Measurements from ENCODE around the gene GSN.

Gene GSN

DNA sequence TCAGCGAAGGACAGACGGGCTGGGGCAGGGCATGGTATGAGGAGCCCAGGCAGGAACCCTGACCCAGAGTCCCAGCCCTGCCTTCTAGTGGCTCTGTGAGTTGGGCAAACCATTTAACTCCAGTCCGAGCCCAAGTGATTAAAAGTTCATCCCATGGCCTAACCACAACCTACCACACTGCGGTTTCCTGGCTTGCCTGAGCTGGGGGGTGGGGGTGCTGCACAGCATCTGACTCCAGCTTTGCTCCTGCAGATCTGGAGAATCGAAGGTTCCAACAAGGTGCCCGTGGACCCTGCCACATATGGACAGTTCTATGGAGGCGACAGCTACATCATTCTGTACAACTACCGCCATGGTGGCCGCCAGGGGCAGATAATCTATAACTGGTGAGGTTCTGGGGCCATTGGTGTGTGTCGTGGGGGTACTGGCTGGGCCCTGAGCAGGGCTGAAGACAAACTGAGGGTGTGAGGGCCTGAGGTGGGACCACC lies 53.1 kb downstream of the GSN start:
- Histone ChIP-seq H3K36me3 (ENCODE audit: control insufficient read depth, insufficient read depth, low read length) (peaks cover 26% of the 10 kb centered on the region; the same call in 1 of the 2 replicates), H3K27ac (ENCODE audit: low read depth, low read length) (no peak overlapping the region), H3K4me1 (ENCODE audit: control insufficient read depth, insufficient read depth, low read length) (no peaks in the 10 kb centered on the region)

DNA sequence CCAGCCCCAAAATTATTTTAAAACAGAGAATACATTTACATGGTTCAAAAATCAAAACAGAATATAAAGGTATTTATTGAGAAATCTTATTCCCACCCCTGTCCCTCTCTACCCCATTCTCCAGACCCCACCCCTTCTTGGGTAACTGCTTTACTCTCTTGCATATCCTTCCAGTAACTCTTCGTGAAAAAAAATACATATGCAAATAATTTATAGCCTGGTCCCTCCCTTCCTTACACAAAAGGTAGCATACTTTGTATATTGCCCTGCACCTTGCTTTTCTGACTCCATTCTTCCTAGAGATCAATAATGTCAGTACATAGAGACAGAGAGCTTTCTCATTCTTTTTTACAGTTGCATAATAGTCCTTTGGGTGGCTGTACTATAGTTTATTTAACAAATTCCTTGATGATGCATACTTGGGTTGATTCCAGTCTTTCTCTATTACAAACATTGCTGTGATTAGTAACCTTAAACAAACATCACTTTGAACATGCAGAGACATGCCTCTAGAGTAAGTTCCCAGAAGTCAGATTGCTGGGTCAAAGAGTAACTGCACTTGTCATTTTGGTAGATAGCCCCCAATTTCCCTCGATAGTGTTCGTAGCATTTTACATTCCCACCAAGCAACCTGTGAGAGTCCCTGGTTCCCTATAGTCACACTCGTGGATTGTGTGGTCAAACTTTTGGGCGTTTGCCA lies 54.2 kb downstream of the GSN start:
- Histone ChIP-seq H3K9me3 (ENCODE audit: control insufficient read depth, insufficient read depth, low read depth, low read length) (no peaks in the 10 kb centered on the region), H3K9ac (ENCODE audit: low read length) (no peak overlapping the region), H3K27me3 (ENCODE audit: control insufficient read depth, insufficient read depth, low read length) (no peaks in the 10 kb centered on the region), H3K27ac (ENCODE audit: low read depth, low read length) (no peak overlapping the region), H3K4me3 (ENCODE audit: low read depth, low read length) (no peak overlapping the region), H3K36me3 (ENCODE audit: control insufficient read depth, insufficient read depth, low read length) (peaks cover 32% of the 10 kb centered on the region), H3K4me1 (ENCODE audit: control insufficient read depth, insufficient read depth, low read length) (no peaks in the 10 kb centered on the region)

More for the DNA sequence above, 53.1 kb downstream of the GSN start:
- H3K9me3 ChIP-seq (ENCODE audit: control insufficient read depth, insufficient read depth, low read depth, low read length), result no peaks in the 10 kb centered on the region
- no peak overlapping the region for H3K9ac ChIP-seq (ENCODE audit: low read length)
- no peaks in the 10 kb centered on the region for H3K27me3 ChIP-seq (ENCODE audit: control insufficient read depth, insufficient read depth, low read length)
- H3K4me3 ChIP-seq (ENCODE audit: low read depth, low read length), result no peak overlapping the region

DNA sequence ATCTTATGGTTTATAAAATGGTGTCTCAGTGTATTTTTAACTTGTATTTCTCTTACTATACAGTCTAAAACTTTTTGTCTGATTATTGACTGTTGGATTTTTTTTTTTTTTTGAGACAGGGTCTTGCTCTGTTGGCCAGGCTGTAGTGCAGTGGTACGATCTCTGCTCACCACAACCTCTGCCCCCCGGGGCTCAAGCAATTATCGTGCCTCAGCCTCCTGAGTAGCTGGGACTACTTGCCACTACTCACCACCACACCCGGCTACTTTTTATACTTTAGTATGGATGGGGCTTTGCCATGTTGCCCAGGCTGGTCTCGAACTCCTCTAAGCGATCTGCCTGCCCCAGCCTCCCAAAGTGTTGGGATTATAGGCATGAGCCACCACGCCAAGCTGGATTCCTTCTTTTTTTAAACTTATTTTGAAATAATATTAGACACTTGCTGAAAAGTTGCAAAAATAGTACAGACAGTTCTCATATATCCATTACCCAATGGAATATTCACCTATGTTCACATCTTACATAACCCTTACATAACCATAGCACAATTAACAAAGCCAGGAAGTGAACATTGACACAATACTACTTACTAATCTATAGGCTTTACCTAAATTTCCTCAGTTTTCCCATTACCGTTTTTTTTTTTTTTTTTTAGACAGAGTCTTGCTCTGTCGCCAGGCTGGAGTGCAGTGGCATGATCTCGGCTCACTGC lies 54.9 kb downstream of the GSN start:
- no peak overlapping the region for H3K27ac ChIP-seq (ENCODE audit: low read depth, low read length)
- no peaks in the 10 kb centered on the region for H3K4me1 ChIP-seq (ENCODE audit: control insufficient read depth, insufficient read depth, low read length)
- H3K27me3 ChIP-seq (ENCODE audit: control insufficient read depth, insufficient read depth, low read length), result no peaks in the 10 kb centered on the region
- no peaks in the 10 kb centered on the region for H3K9me3 ChIP-seq (ENCODE audit: control insufficient read depth, insufficient read depth, low read depth, low read length)
- peaks cover 32% of the 10 kb centered on the region for H3K36me3 ChIP-seq (ENCODE audit: control insufficient read depth, insufficient read depth, low read length)
- H3K4me3 ChIP-seq (ENCODE audit: low read depth, low read length), result no peak overlapping the region
- H3K9ac ChIP-seq (ENCODE audit: low read length), result no peak overlapping the region

DNA sequence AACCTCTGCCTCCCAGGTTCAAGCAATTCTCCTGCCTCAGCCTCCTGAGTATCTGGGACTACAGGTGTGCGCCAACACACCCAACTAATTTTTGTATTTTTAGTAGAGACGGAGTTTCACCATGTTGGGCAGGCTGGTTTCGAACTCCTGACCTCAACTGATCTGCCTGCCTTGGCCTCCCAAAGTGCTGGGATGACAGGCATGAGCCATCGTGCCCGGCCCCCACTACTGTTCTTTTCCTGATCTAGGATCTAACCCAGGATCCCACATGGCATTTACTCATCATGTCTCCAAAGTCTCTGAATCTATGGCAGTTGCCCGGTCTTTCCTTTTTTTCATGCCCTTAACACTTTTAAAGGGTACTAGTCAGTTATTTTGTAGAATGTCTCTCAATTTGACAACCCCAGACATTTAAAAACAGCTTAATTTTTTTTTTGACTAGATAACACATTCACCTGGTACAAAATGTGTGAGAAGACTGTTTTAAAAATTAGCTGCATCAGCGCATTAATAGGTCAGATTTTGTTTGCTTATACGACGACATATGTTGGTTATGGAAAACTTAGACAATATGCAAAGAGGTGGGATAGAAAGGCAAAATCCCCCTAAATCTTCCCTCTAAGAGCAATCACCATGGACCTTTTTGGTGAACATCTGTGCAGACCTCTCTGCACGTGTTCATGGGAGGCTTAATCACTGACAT lies 55.6 kb downstream of the GSN start:
- H3K9me3 ChIP-seq (ENCODE audit: control insufficient read depth, insufficient read depth, low read depth, low read length), result no peaks in the 10 kb centered on the region
- H3K9ac ChIP-seq (ENCODE audit: low read length), result no peak overlapping the region
- peaks cover 37% of the 10 kb centered on the region for H3K36me3 ChIP-seq (ENCODE audit: control insufficient read depth, insufficient read depth, low read length)
- no peak overlapping the region for H3K4me3 ChIP-seq (ENCODE audit: low read depth, low read length)
- H3K27me3 ChIP-seq (ENCODE audit: control insufficient read depth, insufficient read depth, low read length), result no peaks in the 10 kb centered on the region
- H3K27ac ChIP-seq (ENCODE audit: low read depth, low read length), result no peak overlapping the region
- no peaks in the 10 kb centered on the region for H3K4me1 ChIP-seq (ENCODE audit: control insufficient read depth, insufficient read depth, low read length)

DNA sequence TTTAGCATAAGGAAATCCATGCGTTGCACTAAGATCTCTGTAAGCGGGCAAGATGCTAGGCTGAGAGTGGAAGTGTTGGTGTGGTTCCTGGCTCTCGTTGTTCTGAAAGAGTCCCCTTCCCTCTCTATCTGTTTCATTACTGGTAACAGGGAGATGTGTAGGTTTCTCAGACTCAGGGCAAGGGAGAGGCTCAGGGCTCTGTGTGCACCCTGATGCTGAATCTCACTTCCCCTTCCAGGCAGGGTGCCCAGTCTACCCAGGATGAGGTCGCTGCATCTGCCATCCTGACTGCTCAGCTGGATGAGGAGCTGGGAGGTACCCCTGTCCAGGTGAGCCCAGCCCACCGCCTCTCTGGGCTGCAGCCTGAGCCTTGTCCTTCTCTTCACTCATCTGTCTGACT lies 56.4 kb downstream of the GSN start:
- Histone ChIP-seq H3K9ac (ENCODE audit: low read length) (no peak overlapping the region), H3K9me3 (ENCODE audit: control insufficient read depth, insufficient read depth, low read depth, low read length) (no peaks in the 10 kb centered on the region), H3K4me1 (ENCODE audit: control insufficient read depth, insufficient read depth, low read length) (no peaks in the 10 kb centered on the region), H3K36me3 (ENCODE audit: control insufficient read depth, insufficient read depth, low read length) (peaks cover 44% of the 10 kb centered on the region), H3K4me3 (ENCODE audit: low read depth, low read length) (no peak overlapping the region), H3K27me3 (ENCODE audit: control insufficient read depth, insufficient read depth, low read length) (no peaks in the 10 kb centered on the region), H3K27ac (ENCODE audit: low read depth, low read length) (no peak overlapping the region)

DNA sequence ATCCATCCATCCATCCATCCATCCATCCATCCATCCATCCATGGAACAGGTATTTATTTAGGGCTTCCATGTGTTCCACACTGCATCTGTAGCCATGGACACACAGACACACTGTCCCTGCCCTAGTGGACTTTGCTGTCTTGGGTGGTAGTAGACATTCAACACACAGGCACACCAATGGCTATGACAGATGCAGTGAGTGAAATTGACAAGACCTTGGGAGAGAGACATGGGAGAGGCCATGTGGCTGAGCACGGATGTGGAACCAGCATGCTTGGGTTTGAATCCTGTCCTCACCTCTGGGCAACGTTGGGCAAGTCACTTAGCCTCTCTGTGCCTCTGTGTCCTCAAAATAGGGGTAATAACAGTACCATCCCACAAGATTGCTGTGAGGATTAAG lies 56.8 kb downstream of the GSN start:
- H3K4me3 ChIP-seq (ENCODE audit: low read depth, low read length), result no peak overlapping the region
- no peaks in the 10 kb centered on the region for H3K4me1 ChIP-seq (ENCODE audit: control insufficient read depth, insufficient read depth, low read length)
- no peak overlapping the region for H3K9ac ChIP-seq (ENCODE audit: low read length)
- peaks cover 48% of the 10 kb centered on the region for H3K36me3 ChIP-seq (ENCODE audit: control insufficient read depth, insufficient read depth, low read length)
- H3K9me3 ChIP-seq (ENCODE audit: control insufficient read depth, insufficient read depth, low read depth, low read length), result no peaks in the 10 kb centered on the region
- no peaks in the 10 kb centered on the region for H3K27me3 ChIP-seq (ENCODE audit: control insufficient read depth, insufficient read depth, low read length)
- no peak overlapping the region for H3K27ac ChIP-seq (ENCODE audit: low read depth, low read length)

DNA sequence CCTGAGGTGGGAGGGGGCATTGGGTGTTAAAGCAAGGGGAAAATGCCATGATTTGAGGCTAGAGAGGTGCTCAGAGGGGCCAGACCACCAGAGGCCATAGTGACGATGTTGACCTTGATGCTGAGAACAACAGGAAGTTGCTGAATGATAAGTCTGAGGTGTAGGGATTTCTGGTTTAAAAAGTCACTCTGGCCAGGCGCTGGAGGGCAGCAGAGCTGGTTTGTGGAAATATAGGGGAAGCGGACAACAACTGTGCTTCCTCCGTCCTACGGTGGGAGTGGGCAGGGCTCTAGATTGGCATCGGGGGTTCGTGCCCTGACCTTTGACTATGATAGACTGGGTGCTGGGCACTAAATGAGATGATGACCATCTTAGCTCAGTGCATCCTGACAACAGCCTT lies 57.4 kb downstream of the GSN start:
- Histone ChIP-seq H3K36me3 (ENCODE audit: control insufficient read depth, insufficient read depth, low read length) (peaks cover 52% of the 10 kb centered on the region), H3K27me3 (ENCODE audit: control insufficient read depth, insufficient read depth, low read length) (no peaks in the 10 kb centered on the region), H3K9ac (ENCODE audit: low read length) (no peak overlapping the region), H3K4me3 (ENCODE audit: low read depth, low read length) (no peak overlapping the region), H3K4me1 (ENCODE audit: control insufficient read depth, insufficient read depth, low read length) (no peaks in the 10 kb centered on the region), H3K9me3 (ENCODE audit: control insufficient read depth, insufficient read depth, low read depth, low read length) (no peaks in the 10 kb centered on the region), H3K27ac (ENCODE audit: low read depth, low read length) (no peak overlapping the region)

DNA sequence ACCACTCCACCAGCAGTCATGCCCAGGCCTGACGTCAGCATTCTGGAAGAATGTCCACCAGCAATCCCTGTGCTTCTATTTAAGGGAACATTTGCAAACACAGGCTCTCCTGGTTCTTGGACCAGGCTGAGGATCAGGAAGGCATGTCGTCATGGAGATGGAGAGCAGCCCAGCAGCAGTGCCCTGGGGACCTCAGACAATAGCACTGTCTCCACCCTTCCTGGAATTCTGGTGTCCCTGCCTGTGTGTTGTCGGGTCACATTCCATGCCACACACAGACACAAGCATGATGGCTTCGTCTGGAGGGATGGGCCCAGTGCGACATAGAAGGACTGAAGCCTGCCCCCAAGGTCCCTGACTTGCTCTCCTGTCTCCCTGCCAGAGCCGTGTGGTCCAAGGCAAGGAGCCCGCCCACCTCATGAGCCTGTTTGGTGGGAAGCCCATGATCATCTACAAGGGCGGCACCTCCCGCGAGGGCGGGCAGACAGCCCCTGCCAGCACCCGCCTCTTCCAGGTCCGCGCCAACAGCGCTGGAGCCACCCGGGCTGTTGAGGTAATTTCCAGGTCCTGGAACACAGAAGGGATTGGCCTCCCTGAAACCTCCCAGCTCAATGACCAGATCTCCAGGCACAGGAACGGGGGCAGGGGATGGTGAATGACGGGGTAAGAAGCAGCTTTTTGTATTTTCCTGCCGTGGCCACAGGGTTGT lies 58.3 kb downstream of the GSN start:
- peaks cover 54% of the 10 kb centered on the region for H3K36me3 ChIP-seq (ENCODE audit: control insufficient read depth, insufficient read depth, low read length)

DNA sequence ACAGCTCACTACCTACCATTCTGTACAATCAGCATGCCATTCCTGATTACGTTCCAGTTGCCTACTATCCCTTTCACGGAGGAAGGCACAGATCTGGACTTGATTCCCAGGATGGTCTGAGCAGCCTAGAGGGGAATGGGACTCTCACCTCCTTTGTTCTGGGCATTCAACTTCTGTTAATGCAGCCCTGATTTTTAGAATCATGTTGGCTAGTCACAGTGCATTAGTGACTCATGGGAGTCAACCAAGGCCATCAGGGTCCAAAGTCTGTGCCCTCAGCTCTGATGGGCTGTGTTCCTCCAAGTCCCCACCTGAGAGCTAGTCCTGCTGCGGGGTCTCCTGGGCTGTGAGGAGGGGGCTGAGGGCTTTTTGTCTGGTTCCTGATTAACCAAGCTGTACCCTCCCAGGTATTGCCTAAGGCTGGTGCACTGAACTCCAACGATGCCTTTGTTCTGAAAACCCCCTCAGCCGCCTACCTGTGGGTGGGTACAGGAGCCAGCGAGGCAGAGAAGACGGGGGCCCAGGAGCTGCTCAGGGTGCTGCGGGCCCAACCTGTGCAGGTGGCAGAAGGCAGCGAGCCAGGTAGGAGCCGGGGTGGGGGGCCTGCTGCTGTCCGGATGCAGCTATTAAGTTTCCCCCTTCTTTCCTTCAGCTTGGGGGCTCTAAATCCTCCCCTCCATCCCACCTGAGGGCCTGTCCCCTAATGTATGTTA lies 59.1 kb downstream of the GSN start:
- H3K36me3 ChIP-seq (ENCODE audit: control insufficient read depth, insufficient read depth, low read length), result peaks cover 58% of the 10 kb centered on the region
- no peak overlapping the region for H3K27ac ChIP-seq (ENCODE audit: low read depth, low read length)
- no peaks in the 10 kb centered on the region for H3K4me1 ChIP-seq (ENCODE audit: control insufficient read depth, insufficient read depth, low read length)
- H3K4me3 ChIP-seq (ENCODE audit: low read depth, low read length), result no peak overlapping the region
- no peak overlapping the region for H3K9ac ChIP-seq (ENCODE audit: low read length)
- H3K9me3 ChIP-seq (ENCODE audit: control insufficient read depth, insufficient read depth, low read depth, low read length), result no peaks in the 10 kb centered on the region
- no peaks in the 10 kb centered on the region for H3K27me3 ChIP-seq (ENCODE audit: control insufficient read depth, insufficient read depth, low read length)

More for the DNA sequence above, 58.3 kb downstream of the GSN start:
- Histone ChIP-seq H3K27ac (ENCODE audit: low read depth, low read length) (no peak overlapping the region), H3K9ac (ENCODE audit: low read length) (no peak overlapping the region), H3K27me3 (ENCODE audit: control insufficient read depth, insufficient read depth, low read length) (no peaks in the 10 kb centered on the region), H3K9me3 (ENCODE audit: control insufficient read depth, insufficient read depth, low read depth, low read length) (no peaks in the 10 kb centered on the region), H3K4me3 (ENCODE audit: low read depth, low read length) (no peak overlapping the region), H3K4me1 (ENCODE audit: control insufficient read depth, insufficient read depth, low read length) (no peaks in the 10 kb centered on the region)

DNA sequence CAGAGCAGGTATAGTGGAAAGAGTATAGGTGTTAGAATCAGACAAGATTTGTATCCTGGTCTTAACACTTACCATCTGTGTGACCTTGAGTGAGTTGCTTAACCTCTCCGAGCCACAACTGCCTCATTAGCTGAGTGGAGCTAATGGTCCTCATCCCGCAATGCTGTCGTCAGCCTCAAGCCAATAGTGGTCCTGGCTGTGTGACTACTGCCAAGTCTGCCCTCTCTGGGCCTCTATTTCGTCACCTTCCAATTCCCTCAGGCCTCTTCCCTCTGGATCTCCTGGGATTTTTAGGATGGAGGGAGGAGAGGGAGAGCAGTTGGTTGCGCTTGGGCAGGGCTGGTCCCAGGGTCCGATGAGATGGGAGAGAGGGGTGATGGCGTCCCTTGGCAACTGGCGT lies 60.5 kb downstream of the GSN start:
- H3K27ac ChIP-seq (ENCODE audit: low read depth, low read length), result no peak overlapping the region

More for the DNA sequence above, 60.5 kb downstream of the GSN start:
- Histone ChIP-seq H3K4me3 (ENCODE audit: low read depth, low read length) (no peak overlapping the region), H3K9ac (ENCODE audit: low read length) (no peak overlapping the region), H3K4me1 (ENCODE audit: control insufficient read depth, insufficient read depth, low read length) (no peaks in the 10 kb centered on the region), H3K36me3 (ENCODE audit: control insufficient read depth, insufficient read depth, low read length) (peaks cover 53% of the 10 kb centered on the region), H3K27me3 (ENCODE audit: control insufficient read depth, insufficient read depth, low read length) (no peaks in the 10 kb centered on the region), H3K9me3 (ENCODE audit: control insufficient read depth, insufficient read depth, low read depth, low read length) (no peaks in the 10 kb centered on the region)
